PC-9 (cell line): ENCODE data around the gene MEAK7.

Source experiments
- EZH2 ChIP-seq: fragments of 200-600 bp; sonication (generic); IDR thresholded peaks from 2 replicates; pipeline ENCODE4 v1.8.0; 2017; ENCODE audit warnings: antibody characterized with exemption, low read depth
- TF ChIP-seq, protein P1 (sequence below): fragments of 200-600 bp; sonication (generic); conservative IDR thresholded peaks from 2 replicates; pipeline ENCODE4 v1.6.1; 2017; ENCODE audit warnings: mixed run types, antibody characterized with exemption, mild to moderate bottlenecking, moderate library complexity

DNA sequence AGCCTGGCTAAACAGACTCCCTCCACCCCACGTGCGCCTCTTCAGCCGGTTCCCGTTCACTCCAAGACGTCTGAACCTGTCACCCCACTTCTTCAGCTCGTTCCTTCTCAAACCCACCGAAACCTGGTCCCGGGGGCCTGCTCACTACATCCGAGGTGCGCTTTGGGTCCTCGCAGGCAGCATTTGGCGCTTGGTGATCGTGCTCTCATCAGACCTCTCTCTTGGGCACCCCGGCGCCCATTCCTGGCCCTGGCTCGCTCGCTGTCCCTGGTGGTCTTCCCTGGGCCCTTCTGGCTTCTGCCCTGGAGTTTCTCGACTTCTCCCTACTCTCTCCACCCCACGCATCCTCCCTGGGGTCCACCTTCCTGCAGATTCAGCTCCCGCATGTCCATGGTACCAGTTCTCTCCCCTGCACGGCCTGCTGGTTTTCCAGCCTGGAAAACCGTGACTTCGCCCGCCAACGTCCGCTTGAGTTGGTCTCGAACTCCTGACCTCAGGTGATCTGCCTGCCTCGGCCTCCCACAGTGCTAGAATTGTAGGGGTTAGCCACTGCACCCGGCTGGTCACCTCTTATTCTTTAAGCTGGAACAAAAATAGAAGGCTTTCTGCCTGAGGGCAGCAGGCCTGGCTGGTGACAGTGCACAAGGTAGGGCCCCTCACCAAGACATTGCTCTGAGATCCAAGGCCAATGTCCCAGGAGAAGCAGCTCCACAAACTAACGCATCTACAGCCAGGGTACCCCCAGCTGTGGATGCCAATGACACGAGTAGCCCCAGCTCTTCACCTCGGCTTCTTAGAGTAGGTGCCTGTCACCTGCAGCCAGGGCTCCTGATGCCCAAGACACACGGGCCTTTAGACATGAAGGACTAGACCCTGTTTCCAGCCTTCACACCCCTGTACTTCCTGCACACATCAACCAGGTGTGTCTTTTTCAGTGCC lies 1.1 kb upstream of the MEAK7 start:
- TF ChIP-seq EZH2: no peak
- TF ChIP-seq, protein P1, sequence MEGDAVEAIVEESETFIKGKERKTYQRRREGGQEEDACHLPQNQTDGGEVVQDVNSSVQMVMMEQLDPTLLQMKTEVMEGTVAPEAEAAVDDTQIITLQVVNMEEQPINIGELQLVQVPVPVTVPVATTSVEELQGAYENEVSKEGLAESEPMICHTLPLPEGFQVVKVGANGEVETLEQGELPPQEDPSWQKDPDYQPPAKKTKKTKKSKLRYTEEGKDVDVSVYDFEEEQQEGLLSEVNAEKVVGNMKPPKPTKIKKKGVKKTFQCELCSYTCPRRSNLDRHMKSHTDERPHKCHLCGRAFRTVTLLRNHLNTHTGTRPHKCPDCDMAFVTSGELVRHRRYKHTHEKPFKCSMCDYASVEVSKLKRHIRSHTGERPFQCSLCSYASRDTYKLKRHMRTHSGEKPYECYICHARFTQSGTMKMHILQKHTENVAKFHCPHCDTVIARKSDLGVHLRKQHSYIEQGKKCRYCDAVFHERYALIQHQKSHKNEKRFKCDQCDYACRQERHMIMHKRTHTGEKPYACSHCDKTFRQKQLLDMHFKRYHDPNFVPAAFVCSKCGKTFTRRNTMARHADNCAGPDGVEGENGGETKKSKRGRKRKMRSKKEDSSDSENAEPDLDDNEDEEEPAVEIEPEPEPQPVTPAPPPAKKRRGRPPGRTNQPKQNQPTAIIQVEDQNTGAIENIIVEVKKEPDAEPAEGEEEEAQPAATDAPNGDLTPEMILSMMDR: no peak
